Measurements from ENCODE around the gene SGPP2.
"Not testable (repeated sequence)": the region's sequence is repeated elsewhere in the genome, so short reads cannot be mapped to it uniquely, and the experiment has no call there.

Gene SGPP2

DNA sequence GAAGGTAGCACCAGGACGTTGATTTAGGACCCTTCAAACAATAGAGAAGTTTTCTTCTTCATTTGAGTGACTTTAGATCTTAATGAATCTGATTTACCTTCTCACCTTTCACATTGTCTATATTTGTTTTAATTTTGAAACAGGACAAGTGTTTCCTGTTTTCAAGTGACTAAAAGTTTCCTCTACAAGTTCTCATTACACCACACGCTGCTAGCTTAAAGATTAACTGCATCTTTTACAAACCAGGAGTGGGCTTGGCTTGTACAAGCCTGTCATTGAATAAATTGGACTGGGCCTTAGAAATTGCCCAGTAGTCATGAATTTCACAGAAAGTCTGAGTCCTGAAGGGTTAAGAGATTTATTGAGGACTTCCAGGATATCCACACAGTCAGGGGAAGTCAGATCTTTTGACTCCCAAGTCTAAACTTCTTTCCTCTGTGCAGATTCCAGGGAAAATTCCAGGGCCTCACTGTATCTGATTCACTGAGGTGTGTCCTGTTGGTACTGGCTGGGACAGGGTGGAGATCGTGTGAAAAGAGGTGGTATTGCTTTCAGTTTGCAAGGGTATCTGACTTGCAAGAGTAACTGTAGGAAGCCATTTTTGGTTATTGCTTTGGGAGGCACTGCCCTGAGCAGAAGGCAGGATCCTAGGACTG, 3.4 kb downstream of the SGPP2 start:
- no peak for DNase-seq

DNA sequence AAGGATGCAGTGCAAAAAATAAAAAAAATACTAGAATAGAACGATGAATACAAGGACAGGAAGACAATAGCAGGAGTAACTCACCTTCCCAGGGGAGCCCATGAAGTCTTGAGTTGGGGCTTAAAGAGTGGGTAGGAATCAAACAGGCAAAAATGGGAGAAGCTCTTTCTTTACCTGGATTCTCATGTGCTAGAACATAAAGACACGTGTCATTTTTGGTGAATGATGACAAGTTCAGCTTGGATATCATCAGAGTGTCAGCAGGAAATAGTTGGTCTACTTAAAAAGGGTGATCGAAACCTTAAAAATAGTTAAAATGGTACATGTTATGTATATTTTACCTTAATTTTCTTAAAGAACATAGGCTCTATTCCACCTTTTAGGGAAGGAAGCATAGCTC, 5.7 kb downstream of the SGPP2 start:
- DNase-seq: no peak

DNA sequence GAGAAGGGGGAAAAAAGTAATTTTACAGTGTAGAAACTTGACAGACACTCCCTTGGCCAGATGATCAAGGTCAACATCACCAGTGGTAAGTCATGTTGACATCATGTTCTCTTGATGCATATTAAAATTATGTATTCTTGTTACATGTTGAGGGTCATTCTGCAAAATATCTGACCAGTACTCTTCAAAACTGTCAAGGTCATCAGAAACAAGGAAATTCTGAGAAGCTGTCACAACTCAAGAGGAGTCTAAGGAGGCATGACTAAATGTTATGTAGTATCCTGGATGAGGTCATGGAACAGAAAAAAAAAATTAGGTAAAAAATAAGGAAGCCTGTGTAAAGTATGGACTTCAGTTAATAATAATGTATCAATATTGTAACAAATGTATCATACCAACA, 6.3 kb downstream of the SGPP2 start:
- DNase-seq: no peak

DNA sequence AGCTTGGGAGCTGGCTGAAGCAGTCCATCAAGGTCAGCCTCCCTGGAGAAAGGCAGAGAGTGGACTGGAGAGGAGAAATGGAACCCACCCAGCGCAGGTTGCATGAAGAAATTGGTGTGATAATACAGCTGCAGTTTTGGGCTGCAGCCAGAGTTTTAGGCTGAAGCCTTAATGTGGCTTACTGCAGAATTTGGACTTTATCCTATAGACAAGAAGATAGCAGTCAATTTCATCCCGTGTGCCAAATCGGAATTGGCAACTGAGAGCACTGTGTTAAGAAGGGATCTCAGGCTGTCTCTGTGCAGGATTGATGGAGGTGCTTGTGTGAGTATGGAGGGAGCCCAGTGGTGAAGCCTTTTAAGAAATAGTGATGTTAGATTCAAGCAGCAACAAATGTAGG, 7.5 kb downstream of the SGPP2 start:
- no peak for DNase-seq

DNA sequence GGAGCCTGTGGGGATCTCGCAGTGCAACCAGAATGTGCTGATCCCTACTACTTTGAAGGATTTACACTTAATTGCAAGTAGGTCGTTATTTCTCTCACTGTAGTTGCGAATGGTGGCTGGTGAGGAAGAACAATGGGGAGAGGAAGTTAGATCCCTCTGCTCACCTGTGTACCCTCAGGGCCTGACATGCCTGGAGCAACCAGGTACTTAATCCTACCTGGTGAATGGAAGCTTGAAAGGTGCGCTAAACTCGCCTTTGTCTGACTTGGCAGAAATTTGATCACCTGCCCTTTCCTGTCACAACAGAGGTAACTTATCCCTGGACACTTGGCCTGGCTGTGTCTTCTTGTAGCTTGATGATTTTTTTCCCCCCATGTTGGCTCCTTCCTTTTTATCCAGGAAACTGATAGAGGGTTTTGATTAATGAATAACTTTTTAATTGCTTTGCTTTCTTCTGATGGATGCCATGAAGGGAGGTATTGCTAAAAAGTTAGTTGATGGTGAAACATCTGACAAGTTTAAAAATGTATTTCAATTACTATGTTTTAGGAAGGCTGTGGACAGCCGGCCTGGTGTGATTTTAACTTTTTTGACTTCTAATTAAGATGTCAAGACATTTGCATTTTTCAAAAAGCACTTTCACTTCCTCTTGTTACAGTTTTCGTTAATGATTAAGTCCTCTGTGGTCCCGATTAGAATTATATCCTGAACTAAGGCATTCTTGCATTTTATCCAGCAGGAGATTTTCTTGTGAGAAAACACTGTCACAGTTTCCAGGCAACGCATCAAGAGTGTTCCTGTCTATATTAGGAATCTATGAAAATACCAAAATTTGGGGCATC, 9.2 kb downstream of the SGPP2 start:
- DNase-seq: no peak

DNA sequence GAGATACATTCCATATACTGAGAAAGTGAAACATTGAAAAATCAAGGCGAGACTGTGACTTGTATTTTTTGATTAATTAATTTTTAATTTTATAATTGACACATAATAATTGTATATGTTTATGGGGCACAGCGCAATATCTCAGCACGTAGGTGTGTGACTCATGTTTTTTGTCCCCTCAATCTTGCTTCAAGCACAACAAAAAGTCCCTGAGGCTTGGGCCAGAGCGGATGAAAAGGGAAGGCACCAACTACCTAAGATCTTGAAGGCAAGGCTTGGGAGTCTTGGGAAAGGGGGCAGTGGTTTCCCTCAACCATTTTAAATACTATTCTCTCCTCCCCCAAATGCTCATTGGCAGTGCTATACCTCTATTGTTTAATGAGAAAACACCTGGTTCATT, 9.9 kb downstream of the SGPP2 start:
- no peak for DNase-seq

DNA sequence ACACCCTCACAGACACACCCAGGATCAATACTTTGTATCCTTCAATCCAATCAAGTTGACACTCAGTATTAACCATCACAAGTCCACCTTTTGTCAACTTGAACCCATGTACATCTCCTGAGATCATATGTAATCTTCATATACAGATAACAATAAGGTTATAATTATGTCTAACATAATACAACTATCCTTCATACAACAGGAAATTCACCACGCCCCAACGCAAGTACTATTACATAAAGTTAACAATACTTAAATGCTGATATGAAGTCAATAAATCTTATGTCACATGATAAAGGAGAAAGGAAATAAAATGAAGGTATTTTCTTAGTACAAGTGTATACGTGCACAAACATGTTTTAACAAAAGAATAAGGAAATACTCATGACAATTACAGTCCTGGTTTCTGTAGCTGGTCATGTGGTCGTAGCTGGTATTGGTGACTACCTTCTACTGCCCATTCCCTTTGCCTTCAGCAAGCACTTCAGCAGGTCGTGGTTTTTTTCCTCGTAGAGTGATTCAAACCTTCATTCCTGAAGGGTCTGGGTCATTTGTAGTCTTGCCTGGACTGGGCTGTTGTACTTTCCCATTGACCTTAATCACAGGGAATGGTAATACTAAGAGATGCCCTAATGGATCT, 11.2 kb downstream of the SGPP2 start:
- not testable (repeated sequence) for DNase-seq

DNA sequence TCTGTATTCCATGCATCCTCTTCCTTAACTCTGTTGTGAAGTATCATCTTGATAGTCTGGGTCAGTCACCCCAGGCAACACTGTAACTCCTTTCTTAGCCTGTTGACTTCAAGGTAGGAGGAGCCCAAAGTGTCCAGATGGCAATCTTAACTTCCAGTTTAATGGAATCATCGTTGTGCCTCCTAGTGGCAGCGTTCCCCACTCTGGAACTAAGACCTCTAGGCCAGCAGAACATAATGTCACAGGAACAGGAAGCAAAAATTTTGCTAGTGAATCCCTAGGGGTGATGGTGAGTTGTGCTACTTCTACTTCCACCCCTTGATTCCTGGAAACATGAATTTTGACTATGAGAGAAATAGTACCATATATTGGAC, 11.7 kb downstream of the SGPP2 start:
- no peak for DNase-seq

DNA sequence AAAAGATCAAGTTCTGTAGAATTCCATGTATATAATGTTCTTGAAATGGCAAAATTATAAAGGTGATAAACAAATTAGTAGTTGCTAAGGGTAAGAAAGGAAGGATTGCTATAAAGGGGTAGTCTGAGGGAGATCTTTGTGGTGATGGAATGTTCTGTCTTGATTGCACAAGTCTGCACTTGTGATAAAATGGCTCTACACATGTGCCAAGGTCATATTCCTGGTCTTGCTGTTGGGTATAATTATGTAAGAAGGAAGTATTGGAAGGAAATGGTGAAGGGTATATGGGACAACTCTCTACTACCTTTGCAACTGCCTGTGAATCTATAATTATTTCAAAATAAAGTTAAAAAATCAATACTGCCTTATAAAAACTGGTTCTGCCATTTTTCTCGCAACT, 15.3 kb downstream of the SGPP2 start:
- DNase-seq: no peak

DNA sequence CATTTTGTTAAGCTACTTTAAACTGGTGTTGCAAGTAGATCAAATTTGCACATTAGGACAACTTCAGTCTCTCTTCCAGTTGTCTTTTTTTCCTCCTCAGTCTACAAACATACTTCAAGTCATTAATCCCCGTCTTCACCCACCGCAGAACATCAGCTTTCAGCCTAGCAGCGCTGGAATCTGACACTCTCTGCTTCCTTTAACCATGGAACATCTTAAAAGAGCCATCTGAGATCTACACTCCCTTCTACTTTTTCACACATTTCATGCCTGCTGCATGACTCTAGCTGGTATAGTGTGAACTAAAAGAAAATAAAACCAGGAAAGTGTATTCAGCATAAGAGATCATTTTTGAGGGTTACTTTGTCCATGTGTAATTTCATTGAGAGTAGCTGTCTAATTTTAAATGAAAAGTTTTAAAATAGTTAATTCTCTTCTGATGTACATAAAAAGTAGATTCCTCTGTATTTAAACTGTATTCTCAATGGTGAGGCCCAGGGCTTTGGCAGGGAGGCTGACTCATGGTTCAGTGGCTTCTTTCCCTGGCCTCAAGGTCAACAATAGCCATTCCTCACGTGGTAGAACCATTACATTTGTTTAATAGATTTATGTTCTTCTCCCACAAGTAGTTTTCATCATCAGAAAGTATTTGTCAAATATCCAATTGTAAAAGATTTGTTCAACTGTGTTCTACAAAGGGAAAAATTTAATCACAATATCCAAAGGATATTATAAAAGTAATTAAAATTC, 16.5 kb downstream of the SGPP2 start:
- DNase-seq: no peak

DNA sequence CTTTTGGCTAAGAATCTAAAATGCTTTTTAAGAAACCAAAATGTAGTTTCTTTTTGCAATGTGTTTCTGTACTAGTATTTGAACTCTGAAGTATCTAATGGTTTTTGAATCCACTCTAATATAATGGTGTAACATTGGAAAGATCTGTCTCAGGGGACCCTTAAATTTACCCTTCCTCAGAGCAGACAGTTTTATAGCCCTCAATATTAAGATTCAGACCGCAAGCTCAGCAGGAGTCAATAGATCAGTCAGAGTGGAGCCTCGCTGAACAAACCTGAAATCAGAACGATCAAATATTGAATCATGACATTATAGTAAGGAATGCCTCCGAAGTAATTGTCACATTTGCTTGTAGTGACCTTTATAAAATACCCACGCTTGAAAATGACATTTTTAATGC, 18.3 kb downstream of the SGPP2 start:
- DNase-seq: no peak

DNA sequence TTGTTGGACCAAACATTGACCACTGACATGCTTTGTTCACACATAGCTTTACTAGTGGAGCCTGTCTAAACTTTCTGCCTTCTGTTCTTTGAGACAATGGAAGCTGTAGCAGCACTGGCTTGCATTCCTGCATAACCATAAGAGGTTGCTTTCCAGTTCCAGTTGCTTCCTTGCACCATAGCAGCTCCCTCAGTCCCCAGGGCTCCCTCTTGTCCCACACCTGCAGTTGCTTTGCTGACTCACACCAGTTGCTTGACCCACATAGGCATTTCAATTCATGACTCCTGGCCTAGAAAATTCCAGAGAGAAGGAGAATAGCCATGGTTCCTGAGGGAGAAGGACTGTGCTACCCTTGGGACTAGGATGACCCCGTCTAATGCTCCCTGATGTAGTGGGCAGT, 20.9 kb downstream of the SGPP2 start:
- no peak for DNase-seq

DNA sequence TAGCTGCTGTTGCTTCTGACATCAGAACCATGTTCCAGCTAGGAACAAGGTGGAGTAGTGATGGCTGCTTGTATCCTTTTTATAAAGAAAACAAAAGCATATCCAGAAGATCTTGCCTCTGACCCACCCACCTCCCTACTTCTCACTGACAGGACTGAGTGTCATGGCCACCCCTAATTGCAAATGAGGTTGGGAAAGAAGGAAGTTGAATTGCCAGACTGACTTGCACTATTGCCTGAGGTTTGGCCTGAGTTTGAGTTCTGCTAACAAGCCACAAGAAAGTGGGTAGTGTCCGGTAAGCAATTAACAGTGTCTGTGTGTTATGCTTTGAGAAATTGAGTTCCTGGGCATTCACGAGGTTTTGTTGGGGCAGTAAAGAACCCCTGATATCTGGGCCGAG, 22.8 kb downstream of the SGPP2 start:
- no peak for DNase-seq

DNA sequence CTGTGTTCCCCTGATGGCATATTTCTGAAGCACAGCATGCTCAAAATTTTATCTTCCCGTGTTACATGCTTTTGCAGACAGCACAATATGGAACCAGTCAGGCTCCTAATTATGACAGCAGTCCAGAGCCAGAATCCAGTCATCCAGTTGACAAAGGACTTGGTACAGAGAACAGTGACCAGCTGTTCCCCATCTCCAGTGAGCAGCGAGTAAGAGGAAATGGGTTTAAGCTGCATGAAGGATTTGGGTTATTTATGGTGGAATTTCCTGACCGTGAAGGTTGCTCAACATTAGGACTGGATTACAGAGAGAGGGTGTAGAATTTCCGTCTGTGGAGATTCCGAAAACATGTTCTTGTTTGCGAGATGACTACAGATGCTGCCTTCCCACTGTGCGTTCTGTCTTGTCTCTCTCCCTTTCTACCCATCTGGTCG, 24.4 kb downstream of the SGPP2 start:
- DNase-seq: no peak

DNA sequence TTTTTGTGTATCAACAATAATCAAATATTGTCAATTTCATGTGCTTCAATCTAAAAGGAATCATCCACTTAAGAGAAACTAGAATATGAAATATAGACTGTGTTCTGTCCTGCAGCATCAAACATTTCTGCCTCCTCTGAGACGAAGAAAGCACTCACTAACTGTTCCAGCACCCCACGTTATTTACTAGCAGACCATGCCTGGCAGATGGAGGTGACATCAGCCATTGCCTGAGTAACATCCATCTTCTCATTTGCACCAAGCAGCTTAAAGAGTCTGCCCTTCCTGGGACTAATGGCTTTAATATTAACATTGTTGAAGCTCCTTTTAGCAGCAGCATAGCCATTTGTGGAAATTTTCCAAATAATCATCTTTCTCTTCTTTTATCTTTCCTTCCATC, 25.7 kb downstream of the SGPP2 start:
- DNase-seq: no peak

DNA sequence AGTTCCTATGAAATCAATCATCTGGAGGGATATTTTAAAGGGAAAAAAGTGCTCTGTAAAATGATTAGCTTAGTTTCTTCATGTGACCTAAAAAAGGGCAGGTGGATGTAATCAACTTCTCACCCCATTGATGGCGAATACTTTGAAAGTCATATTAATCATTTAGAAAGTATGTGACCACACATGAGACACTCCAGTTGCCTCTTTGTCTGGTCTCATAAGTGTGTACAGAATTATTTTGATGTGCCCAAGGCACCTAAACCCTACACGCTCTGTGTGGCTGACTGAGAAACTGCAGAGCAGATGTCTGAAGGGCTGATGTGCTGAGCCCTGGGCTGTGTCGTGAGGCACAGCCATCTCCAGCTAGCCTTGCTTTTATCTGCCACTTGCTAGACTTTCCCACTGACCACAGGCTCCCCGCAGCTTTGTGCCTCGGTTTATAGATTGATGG, 26.9 kb downstream of the SGPP2 start:
- no peak for DNase-seq

DNA sequence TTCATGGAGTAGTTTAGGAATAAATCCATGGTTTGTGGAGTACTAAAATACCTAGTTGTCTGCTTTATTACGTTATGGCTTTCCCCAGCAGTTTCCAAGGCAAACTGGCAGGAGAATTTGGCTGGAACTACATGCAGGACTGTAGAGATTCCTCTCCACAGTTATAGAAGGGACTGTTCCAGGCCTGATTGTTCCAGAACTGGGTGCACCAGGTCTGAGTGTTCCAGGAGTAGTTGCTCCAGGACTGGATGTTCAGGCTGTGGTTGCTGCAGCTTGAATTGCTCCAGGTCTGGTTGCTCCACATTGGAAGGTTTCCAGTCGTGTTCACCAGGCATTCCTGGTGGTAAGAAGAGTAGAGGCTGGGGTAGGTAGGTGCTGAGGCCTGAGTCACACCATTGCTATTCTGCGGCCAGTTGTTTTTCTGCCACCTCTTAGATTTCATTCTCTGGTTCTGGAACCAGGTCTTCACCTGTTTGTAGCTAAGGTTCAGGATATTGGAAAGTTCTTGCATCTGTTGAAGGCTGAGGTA, 28.1 kb downstream of the SGPP2 start:
- no peak for DNase-seq

DNA sequence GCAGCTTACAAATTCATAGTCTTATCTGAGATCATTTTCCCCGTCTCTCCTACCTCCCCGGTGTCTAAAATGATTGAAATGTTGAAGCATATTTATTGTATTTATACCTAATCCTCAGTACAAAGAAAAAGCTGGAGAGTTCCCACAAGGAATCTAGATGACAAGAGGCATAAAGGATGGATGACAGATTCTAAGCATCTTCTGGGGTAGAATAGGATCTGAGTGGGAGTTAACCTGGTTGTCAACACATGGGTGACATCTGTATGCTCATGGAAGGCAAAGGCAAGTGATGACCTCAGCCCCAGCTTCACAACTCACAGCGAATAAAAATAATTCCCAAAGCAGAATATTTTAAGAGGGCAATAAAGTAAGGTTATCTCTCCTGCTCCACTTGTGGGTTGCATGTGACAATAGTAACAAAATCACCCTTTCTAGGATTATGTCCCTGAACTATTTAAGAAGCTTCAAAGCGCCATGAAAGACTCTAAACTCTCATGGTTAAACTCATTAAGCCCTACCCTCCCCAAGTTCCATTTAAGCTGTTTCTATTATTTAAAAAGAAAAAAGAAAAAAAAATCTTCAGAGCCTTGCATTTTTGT, 32.2 kb downstream of the SGPP2 start:
- no peak for DNase-seq

DNA sequence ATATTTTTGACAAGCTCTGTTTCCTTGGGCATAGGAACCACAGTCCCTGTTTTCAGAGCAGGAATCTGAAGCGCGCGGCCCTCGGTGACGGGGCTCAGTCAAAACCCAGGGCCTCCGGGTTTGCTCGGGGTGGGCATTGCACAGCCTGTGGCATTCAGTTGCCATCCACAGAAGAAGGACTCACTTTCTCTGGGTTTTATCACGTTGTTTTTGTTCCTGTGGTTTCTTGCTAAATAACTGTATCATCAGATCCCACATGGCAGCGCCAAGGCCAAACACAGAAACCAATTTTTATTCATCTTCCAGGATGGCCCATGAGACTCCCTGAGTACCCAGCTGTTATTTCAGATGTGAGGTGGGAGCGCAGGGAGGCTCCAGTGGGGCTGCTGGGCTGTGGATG, 35.6 kb downstream of the SGPP2 start:
- DNase-seq: no peak

DNA sequence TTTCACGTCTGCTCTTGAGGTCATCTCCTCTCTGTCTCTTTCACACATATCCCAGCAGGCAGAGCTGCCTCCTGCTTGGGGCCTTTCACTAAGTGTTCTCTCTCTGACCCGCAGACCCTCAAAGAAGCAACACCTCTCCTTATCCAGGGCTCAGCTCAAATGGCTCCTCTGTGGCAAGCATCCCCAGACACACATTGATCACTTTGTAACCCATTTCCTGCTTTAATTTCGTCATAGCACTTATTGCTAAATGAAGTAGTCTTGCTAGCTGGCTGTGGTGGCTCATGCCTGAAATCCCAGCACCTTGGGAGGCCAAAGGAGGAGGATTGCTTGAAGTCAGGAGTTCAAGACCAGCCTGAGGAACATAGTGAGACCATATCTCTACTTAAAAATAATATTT, 41.4 kb downstream of the SGPP2 start:
- DNase-seq: no peak

DNA sequence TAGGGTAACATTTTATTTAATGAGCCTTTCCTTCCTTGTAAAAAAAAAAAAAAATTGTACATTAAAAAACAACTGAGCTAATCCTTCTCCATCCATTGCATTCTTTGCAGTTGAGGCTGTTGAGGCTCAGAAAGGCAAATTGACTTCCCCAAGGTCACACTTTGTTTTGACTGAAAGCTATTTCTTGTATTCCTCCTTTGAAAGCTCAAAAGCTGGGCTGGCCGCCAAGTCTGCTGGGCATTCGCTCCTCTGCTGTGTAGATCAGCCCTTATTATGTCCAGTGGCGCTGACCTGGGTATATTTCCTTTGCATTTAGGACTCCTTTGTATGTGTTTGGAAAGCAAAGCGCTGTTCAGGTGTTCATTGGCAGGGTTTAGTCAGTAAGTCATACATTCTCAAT, 44.0 kb downstream of the SGPP2 start:
- DNase-seq: no peak

DNA sequence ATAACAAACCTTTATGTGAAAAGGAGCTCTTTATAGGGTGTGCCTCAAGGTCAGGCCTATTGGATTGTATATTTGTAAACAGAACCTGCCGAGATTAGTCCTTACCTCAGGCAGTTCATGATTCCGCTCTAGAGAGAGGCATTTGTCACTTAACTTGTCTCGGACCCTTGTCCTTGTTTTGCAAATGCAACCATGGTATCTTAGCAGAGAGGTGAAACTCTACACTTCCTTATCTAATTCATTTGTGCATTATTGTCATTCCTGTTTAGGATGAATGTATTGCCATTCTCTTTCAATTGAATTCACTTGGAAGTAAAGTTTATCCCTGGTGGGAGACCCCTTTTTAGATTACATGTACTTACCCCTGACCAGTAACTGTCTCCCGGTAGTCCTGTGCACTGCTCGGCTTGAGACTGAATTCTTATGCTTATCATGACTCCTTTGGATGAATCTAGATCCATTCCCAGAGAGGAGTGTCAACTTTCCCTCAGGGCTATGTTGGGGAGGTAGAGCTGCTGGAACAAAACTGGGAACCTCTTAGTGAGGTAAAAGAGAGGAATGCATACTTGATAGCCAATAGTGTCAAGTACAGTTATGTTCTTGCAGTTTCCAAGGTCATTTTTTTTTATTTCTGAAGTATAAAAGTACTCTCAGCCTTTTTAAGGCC, 46.6 kb downstream of the SGPP2 start:
- DNase-seq: no peak

Measured in stimulated activated CD4-positive, alpha-beta T cell treated with anti-CD3 and anti-CD28 coated beads, Interleukin-4, amount 100 ng/mL, for 4 hours (primary cell).